ENCODE data around the gene RAB4A. TPM values are rescaled to one million over a fixed set of nuclear protein-coding genes. Genes with fewer than 3 reads are reported as not detected.
A peak's percentile ranks its signal among the peaks of the same experiment; 100 is the strongest.

Gene RAB4A
- total RNA-seq, 1 donor from 2014 or later: 51.5 TPM

- H3K4me1 ChIP-seq: peaks cover 6% of the 10 kb centered on the region
- DNase-seq (no peak), ATAC-seq (no peak)
- H3K9me3 ChIP-seq: no peaks in the 10 kb centered on the region
- H3K27me3 ChIP-seq (ENCODE audit: low read depth): no peaks in the 10 kb centered on the region
- TF ChIP-seq CTCF (IDR thresholded peaks at IDR 0.05): no peak
- H3K4me3 ChIP-seq: no peak overlapping the region
- intact Hi-C loops (cut with DNase I): no loop called here
- no peak overlapping the region for H3K27ac ChIP-seq
- H3K36me3 ChIP-seq: no peaks in the 10 kb centered on the region
Observed at GRCh38 chr1:229252228-229252984, 18.5 kb upstream of the RAB4A start.

DNA sequence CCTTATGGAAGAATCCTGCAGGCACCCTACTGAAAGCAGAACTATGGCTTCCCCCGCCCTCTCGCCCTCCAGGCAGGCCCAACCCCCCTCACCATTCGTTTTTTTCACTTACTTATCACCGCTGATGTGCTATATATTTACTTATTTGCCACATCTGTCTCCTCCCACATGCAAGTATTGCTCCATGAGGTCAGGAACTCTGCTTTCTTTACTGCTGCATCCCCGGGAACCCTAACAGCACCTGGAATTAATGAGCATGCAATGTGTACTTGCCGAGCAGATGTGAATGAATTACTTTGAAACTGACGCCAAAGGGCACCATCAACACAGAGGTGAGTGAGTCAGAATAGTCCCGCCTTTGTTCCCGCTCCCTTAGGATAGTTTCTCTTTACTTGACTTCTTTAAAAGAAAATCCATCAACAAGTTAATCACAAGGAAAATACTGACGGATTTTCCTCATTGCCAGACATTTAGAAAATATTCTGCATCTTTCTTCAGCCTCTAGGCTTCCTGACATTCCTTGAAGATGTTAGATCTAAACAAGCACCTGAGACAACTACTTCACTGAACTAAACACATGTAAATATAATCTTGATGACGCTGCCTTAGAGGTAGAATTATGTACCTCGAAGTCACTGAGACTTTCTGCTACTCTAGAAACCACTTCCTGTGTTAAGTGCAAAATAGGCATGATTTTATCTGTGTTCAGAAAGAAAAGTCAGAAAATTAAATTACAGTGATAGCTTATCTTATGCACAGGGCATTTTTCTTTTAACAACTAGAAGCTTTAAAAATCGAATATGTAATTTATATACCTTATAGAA lies 17.5 kb upstream of the RAB4A start:
- no peak for ATAC-seq
- peaks cover 9% of the 10 kb centered on the region for H3K4me1 ChIP-seq

GRCh38 chr1:229254910-229255541 lies 15.9 kb upstream of the RAB4A start:
- intact Hi-C loops (cut with DNase I): no loop called here
- peak; percentile 23 for TF ChIP-seq CTCF (IDR thresholded peaks at IDR 0.05)
- ATAC-seq (no peak), DNase-seq (no peak)
- Histone ChIP-seq H3K27ac (no peak overlapping the region), H3K4me1 (peaks cover 15% of the 10 kb centered on the region), H3K9me3 (no peaks in the 10 kb centered on the region), H3K27me3 (ENCODE audit: low read depth) (no peaks in the 10 kb centered on the region), H3K4me3 (no peak overlapping the region), H3K36me3 (no peaks in the 10 kb centered on the region)

More for the DNA sequence above, 17.5 kb upstream of the RAB4A start:
- Histone ChIP-seq H3K36me3 (no peaks in the 10 kb centered on the region), H3K9me3 (no peaks in the 10 kb centered on the region), H3K4me3 (no peak overlapping the region), H3K27ac (no peak overlapping the region), H3K27me3 (ENCODE audit: low read depth) (no peaks in the 10 kb centered on the region)
- intact Hi-C loops (cut with DNase I): no loop called here
- no peak for TF ChIP-seq CTCF (IDR thresholded peaks at IDR 0.05)
- DNase-seq: no peak

- no peaks in the 10 kb centered on the region for H3K9me3 ChIP-seq
- H3K4me3 ChIP-seq: no peak overlapping the region
- no peak for DNase-seq
- peak; percentile 86 for TF ChIP-seq CTCF (IDR thresholded peaks at IDR 0.05)
- no peaks in the 10 kb centered on the region for H3K27me3 ChIP-seq (ENCODE audit: low read depth)
- intact Hi-C loops (cut with DNase I): no loop called here
- H3K36me3 ChIP-seq: no peaks in the 10 kb centered on the region
- peaks cover 9% of the 10 kb centered on the region for H3K4me1 ChIP-seq
- no peak overlapping the region for H3K27ac ChIP-seq
- peak; percentile 88 to 89 for ATAC-seq
Observed at GRCh38 chr1:229258031-229258756, 12.7 kb upstream of the RAB4A start.

DNA sequence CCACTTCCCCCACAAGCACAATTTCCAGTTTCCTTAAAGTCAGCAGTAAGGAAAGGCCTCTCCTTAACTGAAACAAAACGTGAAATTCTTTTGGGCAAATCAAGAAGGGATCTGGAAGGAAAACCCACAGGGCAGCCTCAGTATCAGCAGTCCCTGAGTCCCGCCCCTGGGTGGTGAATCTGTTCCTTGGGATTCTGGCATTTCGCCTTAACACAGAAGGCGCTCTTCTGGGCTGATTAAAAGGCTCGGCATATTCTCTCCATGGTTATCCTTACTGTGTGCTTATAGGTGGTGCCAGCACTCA lies 12.2 kb upstream of the RAB4A start:
- Histone ChIP-seq H3K9me3 (no peaks in the 10 kb centered on the region), H3K27ac (no peak overlapping the region), H3K36me3 (no peaks in the 10 kb centered on the region), H3K4me3 (no peak overlapping the region), H3K4me1 (peaks cover 9% of the 10 kb centered on the region), H3K27me3 (ENCODE audit: low read depth) (no peaks in the 10 kb centered on the region)
- ATAC-seq (peak in 1 of 2 donors; percentile 20), DNase-seq (no peak)
- no peak for TF ChIP-seq CTCF (IDR thresholded peaks at IDR 0.05)
- intact Hi-C loops (cut with DNase I): no loop called here
